H9 (cell line): Measurements from ENCODE around the gene FARS2. TPM values are rescaled to one million over a fixed set of nuclear protein-coding genes. Genes with fewer than 3 reads are reported as not detected.

Experiments
- DNase-seq: peaks from one replicate; pipeline ENCODE4 v3.0.0-alpha.2; 2017
- H2AFZ ChIP-seq: one replicate; pipeline ENCODE4 v1.6.1; 2013; ENCODE audit warnings: mild to moderate bottlenecking, low read length, control low read depth, moderate library complexity
- H2AK5ac ChIP-seq: 2 replicates; pipeline ENCODE4 v1.6.1; 2013; ENCODE audit warnings: low read length, control low read depth, mixed read lengths; ENCODE audit not compliant: insufficient read length
- H2BK120ac ChIP-seq: one replicate; pipeline ENCODE4 v1.6.1; 2013; ENCODE audit warnings: low read depth, mild to moderate bottlenecking, low read length, control low read depth, inconsistent platforms; ENCODE audit not compliant: poor library complexity, severe bottlenecking
- H2BK12ac ChIP-seq: 2 replicates; pipeline ENCODE4 v1.6.1; 2013; ENCODE audit warnings: low read length, control low read depth, mixed read lengths, low read depth; ENCODE audit not compliant: insufficient read length
- H2BK15ac ChIP-seq: 2 replicates; pipeline ENCODE4 v1.6.1; 2013; ENCODE audit warnings: low read depth, low read length, control low read depth
- H2BK20ac ChIP-seq: one replicate; pipeline ENCODE4 v1.6.1; 2013; ENCODE audit warnings: low read depth, mild to moderate bottlenecking, low read length, control low read depth, inconsistent platforms; ENCODE audit not compliant: poor library complexity, severe bottlenecking
- H2BK5ac ChIP-seq: 2 replicates; pipeline ENCODE4 v1.6.1; 2013; ENCODE audit warnings: low read length, control low read depth, mixed read lengths; ENCODE audit not compliant: insufficient read length
- H3K14ac ChIP-seq: 2 replicates; pipeline ENCODE4 v1.6.1; 2013; ENCODE audit warnings: low read length, control low read depth; ENCODE audit not compliant: insufficient read depth
- H3K18ac ChIP-seq: 2 replicates; pipeline ENCODE4 v1.6.1; 2013; ENCODE audit warnings: low read depth, mild to moderate bottlenecking, mixed read lengths, low read length, control low read depth; ENCODE audit not compliant: insufficient read length
- H3K23ac ChIP-seq: 2 replicates; pipeline ENCODE4 v1.6.1; 2013; ENCODE audit warnings: low read length, control low read depth, mixed read lengths, low read depth; ENCODE audit not compliant: insufficient read length
- H3K23me2 ChIP-seq: 2 replicates; pipeline ENCODE4 v1.6.1; 2013; ENCODE audit warnings: low read depth, mild to moderate bottlenecking, mixed read lengths, low read length, control low read depth; ENCODE audit not compliant: insufficient read length, poor library complexity, severe bottlenecking
- H3K27ac ChIP-seq: 2 replicates; pipeline ENCODE4 v1.5.1; 2013; ENCODE audit warnings: low read length, control low read depth, mixed read lengths, low read depth; ENCODE audit not compliant: insufficient read length
- H3K27me3 ChIP-seq: 2 replicates; pipeline ENCODE4 v1.6.1; 2013; ENCODE audit warnings: low read length, control low read depth, inconsistent platforms; ENCODE audit not compliant: insufficient read depth
- H3K4ac ChIP-seq: 2 replicates; pipeline ENCODE4 v1.6.1; 2013; ENCODE audit warnings: low read depth, mild to moderate bottlenecking, control low read depth, inconsistent platforms, low read length, moderate library complexity
- H3K4me1 ChIP-seq: 2 replicates; pipeline ENCODE4 v1.6.1; 2013; ENCODE audit warnings: low read length, control low read depth, inconsistent platforms; ENCODE audit not compliant: insufficient read depth
- H3K4me2 ChIP-seq: 2 replicates; pipeline ENCODE4 v1.6.1; 2013; ENCODE audit warnings: low read length, control low read depth, mixed read lengths; ENCODE audit not compliant: insufficient read length, insufficient read depth
- H3K56ac ChIP-seq: 2 replicates; pipeline ENCODE4 v1.6.1; 2013; ENCODE audit warnings: low read depth, mild to moderate bottlenecking, mixed read lengths, low read length, control low read depth; ENCODE audit not compliant: insufficient read length
- H3K79me1 ChIP-seq: 2 replicates; pipeline ENCODE4 v1.6.1; 2013; ENCODE audit warnings: low read depth, mild to moderate bottlenecking, moderate library complexity, low read length, control low read depth, inconsistent platforms; ENCODE audit not compliant: insufficient read depth, poor library complexity, severe bottlenecking
- H3K79me2 ChIP-seq: 2 replicates; pipeline ENCODE4 v1.6.1; 2013; ENCODE audit warnings: low read length, control low read depth, inconsistent platforms; ENCODE audit not compliant: insufficient read depth
- H3K9ac ChIP-seq: 2 replicates; pipeline ENCODE4 v1.6.1; 2013; ENCODE audit warnings: low read length, control low read depth, mixed read lengths; ENCODE audit not compliant: insufficient read length; ENCODE audit errors: extremely low read depth
- H3K9me3 ChIP-seq: one replicate; pipeline ENCODE4 v1.6.1; 2013; ENCODE audit warnings: low read depth, low read length, inconsistent platforms; ENCODE audit not compliant: control insufficient read depth
- H3T11ph ChIP-seq: one replicate; pipeline ENCODE4 v1.6.1; 2013; ENCODE audit warnings: mild to moderate bottlenecking, low read length, control low read depth, inconsistent platforms
- H4K20me1 ChIP-seq: one replicate; pipeline ENCODE4 v1.6.1; 2013; ENCODE audit not compliant: control insufficient read depth, insufficient read length, insufficient read depth
- H4K5ac ChIP-seq: 2 replicates; pipeline ENCODE4 v1.6.1; 2013; ENCODE audit warnings: low read depth, mild to moderate bottlenecking, mixed read lengths, low read length, control low read depth; ENCODE audit not compliant: insufficient read length
- H4K8ac ChIP-seq: replicated peaks from 2 replicates; pipeline ENCODE4 v1.6.1; 2013; ENCODE audit warnings: low read length, control low read depth, mixed read lengths, low read depth; ENCODE audit not compliant: insufficient read length
- H4K91ac ChIP-seq: 2 replicates; pipeline ENCODE4 v1.6.1; 2013; ENCODE audit warnings: low read depth, mild to moderate bottlenecking, moderate library complexity, mixed read lengths, low read length, control low read depth; ENCODE audit not compliant: insufficient read length
- H3K27ac Mint-ChIP-seq, 3 experiments: 2 replicates in 2 of 3; 3 replicates in 1 of 3; pipeline ENCODE4 v1.8.0; 2020 to 2021; ENCODE audit warnings: mixed read lengths in 3 of 3, mild to moderate bottlenecking in 1 of 3, moderate library complexity in 1 of 3
- H3K27me3 Mint-ChIP-seq: 2 replicates; pipeline ENCODE4 v1.8.0; 2021; ENCODE audit warnings: low read depth, mild to moderate bottlenecking, moderate library complexity, mixed read lengths
- H3K36me3 Mint-ChIP-seq, 3 experiments: 2 replicates in 2 of 3; 3 replicates in 1 of 3; pipeline ENCODE4 v1.8.0; 2020 to 2021; ENCODE audit warnings: low read depth in 3 of 3, mixed read lengths in 3 of 3; ENCODE audit not compliant: insufficient read depth in 1 of 3
- H3K4me1 Mint-ChIP-seq, 2 experiments: 2 replicates each; pipeline ENCODE4 v1.8.0; 2020; ENCODE audit warnings: mixed read lengths in 2 of 2
- H3K4me3 Mint-ChIP-seq, 2 experiments: 2 replicates in 1 of 2; 3 replicates in 1 of 2; pipeline ENCODE4 v1.8.0; 2020 to 2021; ENCODE audit warnings: mild to moderate bottlenecking in 2 of 2, mixed read lengths in 2 of 2, moderate library complexity in 1 of 2
- H3K9me3 Mint-ChIP-seq, 2 experiments: 2 replicates in 1 of 2; 3 replicates in 1 of 2; pipeline ENCODE4 v1.8.0; 2020; ENCODE audit warnings: mild to moderate bottlenecking in 2 of 2, mixed read lengths in 2 of 2, moderate library complexity in 1 of 2
- WGBS: extraction: QIAGEN DNeasy Blood & Tissue Kit; methylation state at CpG from one replicate; pipeline ENCODE4 v1.1.7; 2013; ENCODE audit warnings: missing lambda C conversion rate, low lambda C conversion rate, mixed read lengths; ENCODE audit not compliant: insufficient read length; ENCODE audit errors: extremely low coverage; 5-methylcytosine and 5-hydroxymethylcytosine counted together
- total RNA-seq: library from RNA; stranded (reverse); gene quantifications from 2 replicates; pipeline ENCODE4 v1.2.1, GENCODE V29; 2021
- TF ChIP-seq, protein P1 (sequence below): fragments of 200-600 bp; sonication (generic); conservative IDR thresholded peaks from 3 replicates; pipeline ENCODE4 v1.8.0; 2021; ENCODE audit warnings: antibody characterized with exemption, mild to moderate bottlenecking

The FARS2 gene
- total RNA-seq, 1 experiment from 2014 or later = 8.5 TPM

DNA sequence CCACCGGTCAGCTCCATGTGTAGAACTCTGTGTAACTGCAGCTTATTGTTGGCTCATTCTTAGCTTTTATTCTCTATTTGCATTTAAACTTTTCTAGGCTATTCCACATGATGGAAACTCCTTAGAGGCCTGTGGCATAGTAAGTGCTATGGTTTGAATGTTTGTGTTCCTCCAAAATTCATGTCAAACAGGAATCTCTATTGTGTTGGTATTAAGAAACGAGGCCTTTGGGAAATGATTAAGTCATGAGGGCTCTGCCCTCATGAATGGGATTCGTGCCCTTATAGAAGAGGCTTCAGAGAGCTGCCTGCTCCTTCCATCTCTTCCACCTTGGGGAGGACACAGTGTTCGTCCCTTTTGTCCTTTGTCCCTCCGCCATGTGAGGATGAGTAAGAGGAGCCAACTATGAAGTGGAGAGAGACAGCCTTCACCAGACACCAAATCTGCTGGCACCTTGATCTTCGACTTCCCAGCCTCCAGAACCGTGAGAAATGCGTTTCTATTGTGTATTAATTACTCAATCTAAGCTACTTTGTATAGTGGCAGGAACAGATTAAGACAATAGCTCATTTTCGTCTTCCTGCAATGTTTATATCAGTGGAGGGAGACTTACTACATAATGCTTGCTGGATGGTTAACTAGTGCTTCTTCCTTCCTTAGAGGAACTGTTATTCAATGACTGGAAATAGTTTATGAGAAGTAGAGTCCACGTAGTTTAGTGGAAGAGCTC lies 361.1 kb downstream of the FARS2 start:
- WGBS = no CpG with 5 or more reads among the region's 10 CpGs
- no peak overlapping the region for H3K27ac ChIP-seq
- no peak overlapping the region for H3K9ac ChIP-seq
- TF ChIP-seq, protein P1, sequence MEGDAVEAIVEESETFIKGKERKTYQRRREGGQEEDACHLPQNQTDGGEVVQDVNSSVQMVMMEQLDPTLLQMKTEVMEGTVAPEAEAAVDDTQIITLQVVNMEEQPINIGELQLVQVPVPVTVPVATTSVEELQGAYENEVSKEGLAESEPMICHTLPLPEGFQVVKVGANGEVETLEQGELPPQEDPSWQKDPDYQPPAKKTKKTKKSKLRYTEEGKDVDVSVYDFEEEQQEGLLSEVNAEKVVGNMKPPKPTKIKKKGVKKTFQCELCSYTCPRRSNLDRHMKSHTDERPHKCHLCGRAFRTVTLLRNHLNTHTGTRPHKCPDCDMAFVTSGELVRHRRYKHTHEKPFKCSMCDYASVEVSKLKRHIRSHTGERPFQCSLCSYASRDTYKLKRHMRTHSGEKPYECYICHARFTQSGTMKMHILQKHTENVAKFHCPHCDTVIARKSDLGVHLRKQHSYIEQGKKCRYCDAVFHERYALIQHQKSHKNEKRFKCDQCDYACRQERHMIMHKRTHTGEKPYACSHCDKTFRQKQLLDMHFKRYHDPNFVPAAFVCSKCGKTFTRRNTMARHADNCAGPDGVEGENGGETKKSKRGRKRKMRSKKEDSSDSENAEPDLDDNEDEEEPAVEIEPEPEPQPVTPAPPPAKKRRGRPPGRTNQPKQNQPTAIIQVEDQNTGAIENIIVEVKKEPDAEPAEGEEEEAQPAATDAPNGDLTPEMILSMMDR = no peak
- no peak overlapping the region for H3K56ac ChIP-seq
- H2BK5ac ChIP-seq = no peak overlapping the region
- DNase-seq = no peak
- no peaks in the 10 kb centered on the region for H3K79me2 ChIP-seq
- no peaks in the 10 kb centered on the region; the same call in 1 of the 2 replicates for H3K4me1 ChIP-seq
- H3T11ph ChIP-seq = no peak overlapping the region
- no peaks in the 10 kb centered on the region for H4K20me1 ChIP-seq
- H2BK20ac ChIP-seq = no peak overlapping the region
- no peak overlapping the region for H4K5ac ChIP-seq
- no peaks in the 10 kb centered on the region for H3K23me2 ChIP-seq
- no peak overlapping the region for H4K91ac ChIP-seq
- no peak overlapping the region for H4K8ac ChIP-seq
- H3K9me3 ChIP-seq = no peaks in the 10 kb centered on the region
- no peak overlapping the region for H2BK15ac ChIP-seq
- H3K4ac ChIP-seq = no peak overlapping the region
- no peak overlapping the region for H3K14ac ChIP-seq
- H3K27me3 ChIP-seq = no peaks in the 10 kb centered on the region
- H2AFZ ChIP-seq = no peak overlapping the region
- H2AK5ac ChIP-seq = no peak overlapping the region
- no peak overlapping the region for H2BK120ac ChIP-seq
- no peak overlapping the region for H2BK12ac ChIP-seq
- Mint-ChIP-seq H3K4me1 (peaks cover 9 to 11% of the 10 kb centered on the region in 2 experiments; a peak in 3 of 4 replicates), H3K27me3 (no peaks in the 10 kb centered on the region), H3K9me3 (no peaks in the 10 kb centered on the region), H3K36me3 (no peaks in the 10 kb centered on the region), H3K4me3 (no peak overlapping the region), H3K27ac (no peak overlapping the region)
- H3K79me1 ChIP-seq = no peaks in the 10 kb centered on the region
- no peak overlapping the region for H3K23ac ChIP-seq
- H3K4me2 ChIP-seq = no peak overlapping the region
- H3K18ac ChIP-seq = no peak overlapping the region
